ENCODE results near the gene SPATA24.
"Not testable (repeated sequence)": the region's sequence is repeated elsewhere in the genome, so short reads cannot be mapped to it uniquely, and the experiment has no call there.

SPATA24 gene

GRCh38 chr5:139388198-139388821, 15.6 kb downstream of the SPATA24 start:
- H3K27me3 ChIP-seq (ENCODE audit: insufficient read depth, low read length) = peaks cover 25% of the 10 kb centered on the region
- H2AFZ ChIP-seq (ENCODE audit: low read depth, low read length) = no peak overlapping the region
- H3K36me3 ChIP-seq (ENCODE audit: insufficient read depth, low read length) = no peaks in the 10 kb centered on the region
- peaks cover 6% of the 10 kb centered on the region for H3K4me1 ChIP-seq (ENCODE audit: insufficient read depth, low read length)
- H3K9me3 ChIP-seq (ENCODE audit: low read length) = peaks cover 11% of the 10 kb centered on the region
- no peak overlapping the region for H3K4me3 ChIP-seq (ENCODE audit: low read length)

GRCh38 chr5:139387611-139388197, 16.2 kb downstream of the SPATA24 start:
- peaks cover 6% of the 10 kb centered on the region for H3K4me1 ChIP-seq (ENCODE audit: insufficient read depth, low read length)
- no peak overlapping the region for H3K4me3 ChIP-seq (ENCODE audit: low read length)
- H3K27me3 ChIP-seq (ENCODE audit: insufficient read depth, low read length) = peaks cover 19% of the 10 kb centered on the region
- H2AFZ ChIP-seq (ENCODE audit: low read depth, low read length) = no peak overlapping the region
- peaks cover 5% of the 10 kb centered on the region for H3K9me3 ChIP-seq (ENCODE audit: low read length)
- no peaks in the 10 kb centered on the region for H3K36me3 ChIP-seq (ENCODE audit: insufficient read depth, low read length)

GRCh38 chr5:139386956-139387355, 16.9 kb downstream of the SPATA24 start:
- not testable (repeated sequence) for H3K4me1 ChIP-seq (ENCODE audit: insufficient read depth, low read length); H3K36me3 ChIP-seq (ENCODE audit: insufficient read depth, low read length); H3K4me3 ChIP-seq (ENCODE audit: low read length); H2AFZ ChIP-seq (ENCODE audit: low read depth, low read length); H3K9me3 ChIP-seq (ENCODE audit: low read length)
- H3K27me3 ChIP-seq (ENCODE audit: insufficient read depth, low read length) = peaks cover 17% of the 10 kb centered on the region

- Histone ChIP-seq H3K27me3 (ENCODE audit: insufficient read depth, low read length) (peaks cover 10% of the 10 kb centered on the region), H3K4me1 (ENCODE audit: insufficient read depth, low read length) (peaks cover 6% of the 10 kb centered on the region), H3K36me3 (ENCODE audit: insufficient read depth, low read length) (no peaks in the 10 kb centered on the region), H3K4me3 (ENCODE audit: low read length) (no peak overlapping the region), H3K9me3 (ENCODE audit: low read length) (no peaks in the 10 kb centered on the region), H2AFZ (ENCODE audit: low read depth, low read length) (no peak overlapping the region)
These were observed 17.8 kb downstream of the SPATA24 start for GRCh38 chr5:139386050-139386438.

- Histone ChIP-seq H3K36me3 (ENCODE audit: insufficient read depth, low read length) (no peaks in the 10 kb centered on the region), H3K9me3 (ENCODE audit: low read length) (no peaks in the 10 kb centered on the region), H2AFZ (ENCODE audit: low read depth, low read length) (no peak overlapping the region), H3K27me3 (ENCODE audit: insufficient read depth, low read length) (peaks cover 10% of the 10 kb centered on the region), H3K4me1 (ENCODE audit: insufficient read depth, low read length) (peaks cover 2% of the 10 kb centered on the region), H3K4me3 (ENCODE audit: low read length) (no peak overlapping the region)
These were observed 18.5 kb downstream of the SPATA24 start for GRCh38 chr5:139385061-139386049.

GRCh38 chr5:139384591-139385051, 19.3 kb downstream of the SPATA24 start:
- Histone ChIP-seq H3K27me3 (ENCODE audit: insufficient read depth, low read length) (peaks cover 10% of the 10 kb centered on the region), H3K9me3 (ENCODE audit: low read length) (no peaks in the 10 kb centered on the region), H3K4me1 (ENCODE audit: insufficient read depth, low read length) (no peaks in the 10 kb centered on the region), H3K4me3 (ENCODE audit: low read length) (no peak overlapping the region), H3K36me3 (ENCODE audit: insufficient read depth, low read length) (no peaks in the 10 kb centered on the region), H2AFZ (ENCODE audit: low read depth, low read length) (no peak overlapping the region)

- Histone ChIP-seq H3K36me3 (ENCODE audit: insufficient read depth, low read length) (no peaks in the 10 kb centered on the region), H3K4me1 (ENCODE audit: insufficient read depth, low read length) (no peaks in the 10 kb centered on the region), H2AFZ (ENCODE audit: low read depth, low read length) (no peak overlapping the region), H3K9me3 (ENCODE audit: low read length) (no peaks in the 10 kb centered on the region), H3K27me3 (ENCODE audit: insufficient read depth, low read length) (peaks cover 10% of the 10 kb centered on the region), H3K4me3 (ENCODE audit: low read length) (no peak overlapping the region)
These were observed 19.8 kb downstream of the SPATA24 start for GRCh38 chr5:139383993-139384590.

- H2AFZ ChIP-seq (ENCODE audit: low read depth, low read length) = no peak within 1 kb of the TSS
- no peaks in the 10 kb centered on the region for H3K36me3 ChIP-seq (ENCODE audit: insufficient read depth, low read length)
- peaks cover 10% of the 10 kb centered on the region for H3K27me3 ChIP-seq (ENCODE audit: insufficient read depth, low read length)
- H3K4me1 ChIP-seq (ENCODE audit: insufficient read depth, low read length) = no peaks in the 10 kb centered on the region
- no peak within 1 kb of the TSS for H3K4me3 ChIP-seq (ENCODE audit: low read length)
- no peaks in the 10 kb centered on the region for H3K9me3 ChIP-seq (ENCODE audit: low read length)
These were observed 20.5 kb downstream of the SPATA24 start, which contains the start of gene SLC23A1 for GRCh38 chr5:139383275-139383992. Gene SLC23A1, minus strand, starts transcription at chr5:139383297. Its CDS starts 44 bp downstream, at chr5:139383253.

- no peaks in the 10 kb centered on the region for H3K9me3 ChIP-seq (ENCODE audit: low read length)
- H3K4me3 ChIP-seq (ENCODE audit: low read length) = no peak overlapping the region
- H3K4me1 ChIP-seq (ENCODE audit: insufficient read depth, low read length) = no peaks in the 10 kb centered on the region
- no peaks in the 10 kb centered on the region for H3K36me3 ChIP-seq (ENCODE audit: insufficient read depth, low read length)
- H2AFZ ChIP-seq (ENCODE audit: low read depth, low read length) = no peak overlapping the region
- peaks cover 10% of the 10 kb centered on the region for H3K27me3 ChIP-seq (ENCODE audit: insufficient read depth, low read length)
These were observed 21.1 kb downstream of the SPATA24 start for GRCh38 chr5:139382807-139383206.

- H3K27me3 ChIP-seq (ENCODE audit: insufficient read depth, low read length) = peaks cover 10% of the 10 kb centered on the region
- H3K4me1 ChIP-seq (ENCODE audit: insufficient read depth, low read length) = no peaks in the 10 kb centered on the region
- H3K9me3 ChIP-seq (ENCODE audit: low read length) = no peaks in the 10 kb centered on the region
- no peak overlapping the region for H3K4me3 ChIP-seq (ENCODE audit: low read length)
- H2AFZ ChIP-seq (ENCODE audit: low read depth, low read length) = no peak overlapping the region
- H3K36me3 ChIP-seq (ENCODE audit: insufficient read depth, low read length) = no peaks in the 10 kb centered on the region
These were observed 21.8 kb downstream of the SPATA24 start for GRCh38 chr5:139381837-139382761.

- Histone ChIP-seq H3K4me3 (ENCODE audit: low read length) (no peak overlapping the region), H3K9me3 (ENCODE audit: low read length) (no peaks in the 10 kb centered on the region)
These were observed 24.1 kb downstream of the SPATA24 start for GRCh38 chr5:139379626-139380449.

More at GRCh38 chr5:139379626-139380449, 24.1 kb downstream of the SPATA24 start:
- Histone ChIP-seq H3K4me1 (ENCODE audit: insufficient read depth, low read length) (no peaks in the 10 kb centered on the region), H3K27me3 (ENCODE audit: insufficient read depth, low read length) (peaks cover 3% of the 10 kb centered on the region), H2AFZ (ENCODE audit: low read depth, low read length) (no peak overlapping the region), H3K36me3 (ENCODE audit: insufficient read depth, low read length) (peaks cover 3% of the 10 kb centered on the region)
